Hypothalamus (tissue), 51 donors: ENCODE data around the gene PANX1.
"Not testable (repeated sequence)": the region's sequence is repeated elsewhere in the genome, so short reads cannot be mapped to it uniquely, and the experiment has no call there.

Source experiments
- DNase-seq, 51 donors: peaks; one replicate each; lab custom pipeline; 2025; lab: John Stamatoyannopoulos, UW

Gene PANX1, protein sequence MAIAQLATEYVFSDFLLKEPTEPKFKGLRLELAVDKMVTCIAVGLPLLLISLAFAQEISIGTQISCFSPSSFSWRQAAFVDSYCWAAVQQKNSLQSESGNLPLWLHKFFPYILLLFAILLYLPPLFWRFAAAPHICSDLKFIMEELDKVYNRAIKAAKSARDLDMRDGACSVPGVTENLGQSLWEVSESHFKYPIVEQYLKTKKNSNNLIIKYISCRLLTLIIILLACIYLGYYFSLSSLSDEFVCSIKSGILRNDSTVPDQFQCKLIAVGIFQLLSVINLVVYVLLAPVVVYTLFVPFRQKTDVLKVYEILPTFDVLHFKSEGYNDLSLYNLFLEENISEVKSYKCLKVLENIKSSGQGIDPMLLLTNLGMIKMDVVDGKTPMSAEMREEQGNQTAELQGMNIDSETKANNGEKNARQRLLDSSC

DNA sequence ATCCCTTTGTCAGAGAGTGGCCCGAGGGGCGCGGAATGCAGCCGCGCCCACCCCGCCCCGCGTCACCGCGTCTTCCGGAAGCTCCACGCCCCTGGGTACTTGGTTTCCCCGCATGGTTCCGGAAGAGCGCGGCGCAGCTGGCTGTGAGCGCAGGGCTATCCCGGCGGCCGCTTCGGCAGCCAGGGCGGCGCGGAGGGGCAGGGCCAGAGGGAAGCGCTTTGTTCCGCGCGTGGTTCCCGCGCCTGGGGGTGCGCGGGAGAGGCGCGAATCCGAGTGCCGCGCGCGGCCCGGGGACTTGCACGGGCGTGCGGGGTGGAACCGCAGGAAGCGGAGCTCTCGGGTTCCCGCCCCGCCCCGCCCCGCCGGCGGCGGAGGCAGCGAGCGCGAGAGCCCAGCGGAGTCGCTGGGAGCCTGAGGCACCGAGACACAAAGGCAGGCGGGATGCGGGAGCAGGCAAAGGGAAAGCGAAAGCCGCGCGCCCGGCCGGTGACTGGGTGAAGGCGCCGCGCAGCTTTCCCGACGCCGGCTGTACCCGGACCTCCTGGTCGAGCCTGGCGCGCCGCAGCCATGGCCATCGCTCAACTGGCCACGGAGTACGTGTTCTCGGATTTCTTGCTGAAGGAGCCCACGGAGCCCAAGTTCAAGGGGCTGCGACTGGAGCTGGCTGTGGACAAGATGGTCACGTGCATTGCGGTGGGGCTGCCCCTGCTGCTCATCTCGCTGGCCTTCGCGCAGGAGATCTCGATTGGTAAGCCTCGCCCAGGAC is at the start of gene PANX1:
Gene PANX1 (plus strand): TSS at position 96 of the 766 bp plus-strand sequence. CDS start 472 bp downstream, at position 568.
- DNase-seq, result peak in 39 of 51 donors; percentile 33 to 87 (median 65)

DNA sequence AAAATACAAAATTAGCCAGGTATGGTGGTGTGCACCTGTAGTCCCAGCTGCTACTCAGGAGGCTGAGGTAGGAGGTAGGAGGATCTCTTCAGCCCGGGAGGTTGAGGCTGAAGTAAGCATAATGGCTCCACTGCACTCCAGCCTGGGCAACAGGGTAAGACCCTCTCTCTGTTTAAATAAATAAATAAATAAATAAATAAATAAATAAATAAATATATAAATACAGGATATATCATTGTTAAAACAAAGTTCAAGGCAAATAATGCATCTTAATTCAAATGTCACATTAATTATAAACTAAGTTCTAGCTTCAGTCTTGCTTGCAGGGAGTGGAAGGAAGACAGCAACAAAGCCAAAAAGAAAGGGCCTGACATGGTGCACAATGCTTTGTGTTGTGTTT is 44.5 kb upstream of the PANX1 start:
- DNase-seq, result no peak

DNA sequence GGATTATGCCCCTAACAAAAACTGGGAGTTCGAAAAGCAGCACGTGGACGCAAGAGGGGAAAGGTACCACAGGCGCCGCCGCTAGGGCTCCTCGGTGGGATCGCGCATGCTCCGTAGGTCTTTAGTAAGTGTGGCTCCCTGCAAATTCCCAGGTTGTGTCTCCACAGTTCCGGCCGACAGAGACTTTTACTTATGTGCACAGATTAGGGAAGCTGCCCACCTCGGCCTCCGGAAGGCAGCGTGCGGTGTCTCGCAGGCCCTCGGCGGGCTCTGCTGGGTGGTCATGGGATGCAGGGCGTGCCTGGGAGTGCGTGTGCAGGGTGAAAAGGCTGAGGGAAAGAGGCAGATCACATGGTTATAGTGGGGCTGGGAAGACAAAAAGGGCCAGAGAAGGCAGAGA is 39.7 kb upstream of the PANX1 start:
- DNase-seq, result no peak

DNA sequence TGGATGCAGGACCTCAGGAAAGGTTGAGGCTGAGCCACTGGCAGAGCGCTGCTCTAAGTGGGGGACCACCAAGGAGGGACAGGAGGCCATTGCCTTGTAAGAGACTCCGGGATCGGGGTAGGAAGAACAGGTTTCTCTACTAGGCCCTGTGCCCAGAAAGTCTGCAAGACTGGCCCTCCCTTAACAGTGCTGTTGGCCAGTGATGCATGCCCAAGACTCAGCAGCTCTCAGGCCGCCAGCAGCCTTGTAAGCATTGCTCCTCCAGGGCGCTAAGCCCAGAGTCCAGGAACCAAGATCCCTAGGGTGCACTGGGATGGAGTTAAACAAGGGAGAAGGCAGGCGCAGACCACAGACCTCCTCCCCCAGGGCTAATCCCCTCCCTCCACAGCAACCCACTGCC is 39.3 kb upstream of the PANX1 start:
- no peak for DNase-seq

DNA sequence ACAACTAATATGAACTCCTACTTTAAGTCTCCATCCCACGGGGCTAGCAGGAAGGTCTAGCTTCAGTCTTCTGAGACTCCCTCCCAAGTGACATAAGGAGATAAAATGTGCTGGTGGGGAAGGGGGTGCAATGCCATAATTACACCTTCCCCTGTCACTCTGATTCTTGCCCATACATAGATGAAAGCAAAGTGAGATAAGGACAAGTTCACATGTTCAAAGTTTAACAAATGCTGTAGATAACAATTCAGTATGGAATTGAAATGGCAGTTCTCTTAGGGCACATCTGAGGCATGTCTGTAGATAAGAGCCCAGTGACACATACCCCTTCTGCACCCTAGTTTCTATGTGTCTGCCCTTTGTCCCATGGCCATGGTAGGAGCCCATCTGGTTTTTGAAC is 38.2 kb upstream of the PANX1 start:
- no peak for DNase-seq

DNA sequence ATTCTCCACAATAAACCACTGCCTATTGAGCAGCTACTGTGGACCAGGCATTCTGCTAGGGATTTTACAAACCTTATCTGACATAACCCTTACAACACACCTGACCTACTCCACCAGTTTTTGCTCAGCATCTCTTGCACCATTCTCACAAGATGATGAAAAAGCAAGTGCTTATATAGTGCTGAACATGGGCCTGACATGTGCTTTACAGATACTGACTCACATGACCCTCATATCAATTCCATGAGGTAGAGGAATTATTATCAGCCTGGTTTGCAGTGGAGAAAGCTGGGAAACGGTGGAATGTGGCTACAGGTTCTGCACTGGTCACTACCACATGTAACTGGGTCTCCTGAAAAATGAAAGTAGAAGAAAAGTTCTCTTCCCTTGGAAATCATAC is 37.5 kb upstream of the PANX1 start:
- DNase-seq, result no peak

DNA sequence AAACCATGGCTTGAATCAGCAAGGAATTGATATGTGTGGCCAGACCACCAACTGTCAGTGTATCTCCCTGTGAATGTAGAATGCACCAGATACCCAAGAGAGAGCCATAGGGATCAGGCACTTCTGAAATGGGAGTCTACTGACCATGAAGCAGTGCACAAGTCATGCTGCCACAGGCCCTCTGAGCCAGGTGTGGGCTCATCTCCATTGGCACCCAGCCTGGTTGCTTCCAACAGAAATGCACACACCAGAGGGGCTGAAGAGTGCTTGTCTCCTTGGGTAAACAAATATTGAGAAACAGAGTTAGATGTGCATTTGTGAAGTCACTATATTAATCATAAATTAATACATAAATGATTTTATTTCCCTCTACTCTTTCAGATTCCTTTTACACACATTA is 28.4 kb upstream of the PANX1 start:
- DNase-seq, result no peak

DNA sequence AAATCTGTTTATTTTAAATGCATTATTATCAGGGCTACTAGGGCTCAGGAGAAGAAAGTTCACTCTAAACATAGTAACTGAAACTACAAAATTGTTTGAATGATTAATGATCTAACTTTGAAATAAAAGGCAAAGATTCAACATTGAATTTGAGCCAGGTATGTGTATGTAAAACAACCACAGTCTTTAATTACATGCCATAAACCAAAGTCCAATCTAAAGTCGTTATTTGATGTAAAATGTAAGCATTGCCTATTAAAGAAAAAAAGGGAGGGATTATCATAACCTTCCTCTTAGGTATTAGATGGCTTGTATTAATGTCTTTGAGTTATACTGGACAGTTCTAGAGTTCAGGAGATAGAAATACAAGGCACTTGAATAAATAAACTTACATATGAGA is 25.2 kb upstream of the PANX1 start:
- no peak for DNase-seq

DNA sequence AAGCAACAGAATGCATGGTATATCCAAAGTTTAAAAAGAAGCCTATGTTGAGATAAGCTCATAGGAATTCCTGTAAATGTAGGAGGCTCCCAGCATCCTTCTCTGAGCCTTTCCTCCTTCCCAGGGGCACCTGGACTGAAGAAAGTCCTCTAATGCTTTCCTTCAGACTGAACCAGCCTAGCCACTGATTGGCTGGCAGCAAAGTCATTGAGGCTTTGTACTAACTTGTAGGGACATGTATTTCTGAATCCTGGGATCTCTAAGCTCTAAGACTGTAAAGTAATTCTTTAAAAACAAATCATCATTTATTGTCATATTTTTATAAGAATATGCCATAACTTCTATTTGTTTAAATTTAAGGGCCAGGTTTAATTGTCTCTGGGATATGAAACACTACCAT is 23.9 kb upstream of the PANX1 start:
- DNase-seq, result no peak

DNA sequence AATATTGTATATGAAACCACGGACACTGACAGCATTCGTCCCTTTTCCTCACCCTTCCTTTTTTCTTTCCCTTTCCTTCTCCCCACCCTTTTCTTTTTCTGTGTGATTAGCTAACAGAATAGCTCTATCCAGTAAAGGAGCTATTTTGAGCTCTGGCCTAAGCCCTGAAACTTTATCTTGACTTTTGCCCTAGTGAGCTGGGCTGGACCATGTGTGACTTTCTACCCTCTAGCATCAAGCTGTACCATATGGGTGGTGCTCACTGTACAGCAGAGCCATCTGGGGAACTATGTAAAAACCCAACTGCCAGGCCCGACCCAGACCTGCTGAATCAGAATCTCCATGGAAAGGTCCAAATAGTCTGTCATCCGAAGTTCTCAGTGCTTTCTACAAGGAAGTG is 21.9 kb upstream of the PANX1 start:
- no peak for DNase-seq

DNA sequence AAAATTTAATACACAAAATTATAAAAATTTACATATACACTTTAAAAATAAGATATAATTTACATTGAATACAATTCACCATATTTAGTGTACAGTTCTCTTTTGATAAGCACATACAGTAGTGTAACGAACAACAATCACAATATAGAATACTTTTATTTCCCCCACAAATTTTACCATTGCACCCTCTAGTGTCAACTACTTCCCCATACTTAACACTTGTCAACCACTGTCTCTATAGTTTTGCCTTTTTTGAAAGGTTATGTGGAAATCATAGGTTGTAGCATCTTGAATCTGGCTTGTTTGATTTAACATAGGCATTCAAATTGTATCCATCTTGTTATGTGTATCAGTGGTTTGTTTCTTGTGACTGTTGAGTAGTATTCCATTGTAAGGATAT is 21.3 kb upstream of the PANX1 start:
- no peak for DNase-seq

DNA sequence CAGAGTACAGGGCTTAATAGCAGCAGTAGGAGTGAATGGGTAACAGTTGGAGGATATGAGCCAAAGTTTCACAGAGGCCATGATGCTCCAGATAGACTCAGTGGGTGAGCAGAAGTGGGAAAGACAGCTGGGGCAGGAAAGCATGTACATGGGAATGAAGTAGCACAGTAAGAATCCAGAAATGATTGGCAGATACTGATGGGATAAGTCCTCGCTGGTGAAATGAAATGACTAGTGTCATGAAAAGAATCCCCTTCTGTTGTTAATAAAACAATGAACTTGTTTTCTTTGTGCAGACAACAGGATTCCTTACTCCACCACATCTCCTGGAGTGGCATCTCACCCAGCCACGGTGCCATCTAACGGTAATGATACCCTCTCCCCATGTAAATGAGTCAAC is 17.4 kb upstream of the PANX1 start:
- no peak for DNase-seq

DNA sequence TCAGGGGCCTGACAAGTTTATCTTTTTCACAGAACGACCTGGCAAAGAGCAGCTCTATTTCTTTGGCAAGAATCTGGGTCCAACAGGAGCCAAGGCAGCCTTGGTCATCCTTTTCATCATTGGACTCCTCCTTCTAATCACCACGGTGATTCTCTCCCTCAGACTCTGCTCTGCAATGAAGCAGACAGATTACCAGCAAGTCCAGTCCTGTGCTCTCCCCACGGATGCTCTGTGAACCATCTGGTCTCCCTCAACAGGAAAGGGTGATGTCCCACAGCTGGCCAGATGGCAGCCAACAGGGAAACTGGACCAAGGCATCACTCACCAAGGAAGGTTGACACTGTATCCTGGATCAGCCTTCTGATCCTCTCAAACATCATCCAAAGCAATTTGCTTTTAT is 17.0 kb upstream of the PANX1 start:
- DNase-seq, result no peak

DNA sequence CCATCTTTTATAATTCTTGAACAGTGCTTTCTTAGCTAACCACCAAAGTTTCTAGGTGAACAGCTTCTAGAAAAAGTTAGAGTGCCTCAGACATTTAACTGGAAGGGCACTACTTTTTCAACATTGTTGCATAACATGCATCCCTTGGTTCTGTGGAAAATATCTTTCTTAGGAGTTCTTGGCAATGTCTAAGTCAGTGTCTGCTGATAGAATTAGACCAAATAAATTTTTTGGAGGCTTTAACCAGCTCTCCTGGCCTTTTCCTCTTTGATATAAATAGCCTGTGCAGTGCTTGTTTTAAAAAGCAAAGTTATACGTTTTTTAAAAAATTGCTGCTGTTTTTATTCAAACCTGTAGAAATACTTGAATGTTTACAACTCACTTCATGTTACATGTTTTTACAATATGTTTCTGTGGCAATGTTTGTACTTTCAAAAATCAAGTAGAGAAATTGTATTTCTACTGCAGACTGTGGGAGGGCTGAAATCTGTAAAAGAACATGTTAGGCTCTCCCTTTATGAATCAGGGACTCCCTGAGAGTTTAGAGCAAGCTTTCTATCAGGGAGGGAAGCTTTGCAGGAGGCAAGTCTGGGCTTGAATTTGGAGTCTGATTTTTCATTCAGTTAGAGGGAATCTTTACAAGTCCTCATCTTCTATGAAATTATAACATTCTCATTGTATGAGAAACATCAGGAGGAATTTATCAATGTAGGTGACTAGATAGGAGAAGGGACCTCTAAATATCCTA is 16.3 kb upstream of the PANX1 start:
- DNase-seq, result no peak

DNA sequence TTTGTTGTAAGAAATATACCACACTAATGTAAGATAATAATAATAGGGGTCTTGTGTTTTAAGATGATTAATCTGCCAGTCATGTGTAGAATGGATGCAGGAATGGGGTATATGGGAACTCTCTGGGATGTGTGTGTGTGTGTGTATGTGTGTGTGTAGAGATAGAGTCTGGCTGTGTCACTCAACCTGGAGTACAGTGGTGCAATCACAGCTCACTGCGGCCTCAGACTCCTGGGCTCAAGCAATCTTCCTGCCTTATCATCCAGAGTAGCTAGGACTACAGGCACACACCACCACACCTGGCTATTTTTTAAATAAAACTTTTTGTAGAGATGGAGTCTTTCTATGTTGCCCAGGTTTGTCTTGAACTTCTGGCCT is 11.5 kb upstream of the PANX1 start:
- no peak for DNase-seq

DNA sequence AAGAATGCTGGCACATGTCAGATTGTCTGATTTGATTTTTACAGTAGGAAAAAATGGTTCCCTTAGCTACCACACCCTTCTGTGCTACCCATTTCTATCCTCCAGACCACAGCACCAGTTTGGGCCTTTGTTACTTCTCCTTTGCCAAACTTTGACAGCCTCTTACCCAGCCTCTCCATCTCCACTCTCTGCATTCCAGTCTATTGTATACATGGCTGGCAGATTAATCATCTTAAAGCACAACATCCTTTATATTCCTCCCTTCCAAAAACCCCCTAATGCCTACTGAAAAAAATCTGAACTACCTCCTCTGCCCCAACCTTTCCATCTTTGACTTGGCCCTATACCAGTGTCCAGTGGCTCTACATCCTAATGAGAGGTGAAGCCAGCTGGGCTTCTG is 10.8 kb upstream of the PANX1 start:
- DNase-seq, result no peak

DNA sequence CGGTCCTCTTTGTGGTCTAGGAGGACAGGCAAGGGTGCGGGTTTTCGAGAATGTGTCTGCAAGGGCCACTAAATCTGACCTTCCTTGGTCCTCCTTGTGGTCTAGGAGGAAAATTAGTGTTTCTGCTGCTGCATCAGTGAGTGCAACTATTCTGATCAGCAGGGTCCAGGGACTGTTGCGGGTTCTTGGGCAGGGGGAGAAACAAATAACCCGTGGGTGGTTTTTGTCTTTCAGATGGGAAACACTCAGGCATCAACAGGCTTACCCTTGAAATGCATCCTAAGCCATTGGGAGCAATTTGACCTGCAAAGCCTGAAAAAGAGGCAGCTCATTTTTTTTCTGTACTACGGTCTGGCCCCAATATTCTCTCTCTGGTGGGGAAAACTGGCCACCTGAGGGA is 9.0 kb upstream of the PANX1 start:
- DNase-seq, result not testable (repeated sequence)

DNA sequence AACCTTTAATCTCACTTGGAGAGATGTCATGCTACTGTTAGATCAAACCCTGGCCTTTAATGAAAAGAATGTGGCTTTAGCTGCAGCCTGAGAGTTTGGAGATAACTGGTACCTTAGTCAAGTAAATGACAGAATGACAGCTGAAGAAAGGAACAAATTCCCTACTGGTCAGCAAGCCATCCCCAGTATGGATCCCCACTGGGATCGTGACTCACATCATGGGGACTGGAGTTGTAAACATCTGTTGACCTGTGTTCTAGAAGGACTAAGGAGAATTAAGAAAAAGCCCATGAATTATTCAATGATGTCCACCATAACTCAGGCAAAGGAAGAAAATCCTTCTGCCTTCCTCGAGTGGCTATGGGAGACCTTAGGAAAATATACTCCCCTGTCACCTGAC is 8.1 kb upstream of the PANX1 start:
- not testable (repeated sequence) for DNase-seq

DNA sequence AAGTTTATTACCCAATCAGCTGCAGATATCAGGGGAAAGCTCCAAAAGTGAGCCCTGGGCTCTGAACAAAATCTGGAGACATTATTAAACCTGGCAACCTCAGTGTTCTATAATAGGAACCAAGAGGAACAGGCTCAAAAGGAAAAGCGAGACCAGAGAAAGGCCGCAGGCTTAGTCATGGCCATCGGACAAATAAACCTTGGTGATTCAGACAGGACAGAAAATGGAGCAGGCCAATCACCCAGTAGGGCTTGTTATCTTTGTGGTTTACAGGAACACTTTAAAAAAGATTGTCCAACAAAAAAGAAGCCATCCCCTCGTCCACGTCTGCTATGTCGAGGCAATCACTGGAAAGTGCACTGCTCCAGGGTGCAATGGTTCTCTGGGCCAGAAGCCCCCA is 7.7 kb upstream of the PANX1 start:
- no peak for DNase-seq

DNA sequence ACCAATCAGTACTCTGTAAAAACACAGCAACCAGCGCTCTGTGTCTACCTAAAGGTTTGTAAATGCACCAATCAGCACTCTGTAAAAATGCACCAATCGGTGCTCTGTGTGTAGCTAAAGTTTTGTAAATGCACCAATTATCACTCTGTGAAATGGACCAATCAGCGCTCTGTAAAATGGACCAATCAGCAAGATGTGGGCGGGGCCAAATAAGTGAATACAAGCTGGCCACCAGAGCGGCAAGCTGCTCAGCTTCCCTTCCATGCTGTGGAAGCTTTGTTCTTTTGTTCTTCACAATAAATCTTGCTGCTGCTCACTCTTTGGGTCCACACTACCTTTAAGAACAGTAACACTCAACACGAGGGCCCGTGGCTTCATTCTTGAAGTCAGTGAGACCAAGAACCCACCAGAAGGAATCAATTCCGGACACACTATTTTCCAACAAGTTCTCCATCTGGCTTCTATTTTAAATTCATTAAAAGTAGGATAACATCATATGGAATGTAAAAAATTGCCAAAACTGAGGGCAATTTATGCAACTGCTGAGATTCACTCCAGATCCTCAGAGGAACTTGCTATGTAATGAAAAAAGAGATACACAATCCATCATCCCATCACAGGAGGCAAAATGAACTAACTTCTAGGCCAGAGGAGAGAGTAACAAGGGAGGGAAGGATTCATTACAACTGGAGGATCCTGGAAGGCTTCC is 3.1 kb upstream of the PANX1 start:
- DNase-seq, result no peak

DNA sequence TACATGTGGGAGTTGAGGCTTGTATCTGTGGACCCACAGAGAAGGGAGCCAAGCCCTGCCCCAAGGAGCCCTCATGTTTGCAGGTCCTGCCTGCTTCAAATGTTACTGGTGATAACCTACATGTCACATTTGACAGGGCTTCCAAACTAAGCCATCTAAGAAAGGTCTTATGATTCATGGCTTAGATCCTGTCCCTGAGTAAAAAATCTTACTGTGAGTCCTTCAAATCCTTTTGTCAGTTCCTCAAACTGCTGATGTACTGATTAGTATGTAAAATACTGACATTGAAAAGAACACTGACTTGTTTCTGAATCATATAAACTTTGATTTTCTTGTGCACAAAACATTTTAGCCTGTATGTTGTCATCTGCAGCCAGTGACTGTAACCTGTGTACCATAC is 1.0 kb upstream of the PANX1 start:
- DNase-seq, result no peak
